Stimulated activated CD4-positive, alpha-beta T cell treated with anti-CD3 and anti-CD28 coated beads, Interleukin-12 subunit alpha, Interleukin-12 subunit beta, amount 100 ng/mL, for 48 hours (primary cell): ENCODE measurements around the gene SSTR5.
"Not testable (repeated sequence)": the region's sequence is repeated elsewhere in the genome, so short reads cannot be mapped to it uniquely, and the experiment has no call there.

Experiments used
- DNase-seq, 3 donors: peaks; one replicate each; pipeline ENCODE4 v3.0.0-alpha.2; 2020; ENCODE audit warnings: low read depth in 2 of 3, low spot score in 1 of 3

Gene SSTR5

GRCh38 chr16:1072526-1073261, at the start of gene SSTR5:
Gene SSTR5 (plus strand): TSS chr16:1072747. CDS start chr16:1078869, 6,122 bp downstream.
- no peak for DNase-seq

- no peak for DNase-seq
Measured at GRCh38 chr16:1024138-1024537, 48.4 kb upstream of the SSTR5 start.

DNA sequence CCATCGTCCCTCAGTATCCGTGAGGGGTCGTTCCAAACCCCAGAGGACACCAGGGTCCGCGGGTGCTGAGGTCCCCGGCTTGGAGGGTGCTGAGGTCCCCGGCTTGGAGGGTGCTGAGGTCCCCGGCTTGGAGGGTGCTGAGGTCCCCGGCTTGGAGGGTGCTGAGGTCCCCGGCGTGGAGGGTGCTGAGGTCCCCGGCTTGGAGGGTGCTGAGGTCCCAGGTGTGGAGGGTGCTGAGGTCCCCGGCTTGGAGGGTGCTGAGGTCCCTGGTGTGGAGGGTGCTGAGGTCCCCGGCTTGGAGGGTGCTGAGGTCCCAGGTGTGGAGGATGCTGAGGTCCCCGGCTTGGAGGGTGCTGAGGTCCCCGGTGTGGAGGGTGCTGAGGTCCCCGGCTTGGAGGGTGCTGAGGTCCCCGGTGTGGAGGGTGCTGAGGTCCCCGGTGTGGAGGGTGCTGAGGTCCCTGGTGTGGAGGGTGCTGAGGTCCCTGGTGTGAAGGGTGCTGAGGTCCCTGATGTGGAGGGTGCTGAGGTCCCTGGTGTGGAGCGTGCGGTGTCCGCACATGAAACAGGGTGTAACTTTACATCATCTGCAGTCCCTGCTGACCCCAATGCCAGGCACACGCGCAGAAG, 47.3 kb upstream of the SSTR5 start:
- not testable (repeated sequence) for DNase-seq

DNA sequence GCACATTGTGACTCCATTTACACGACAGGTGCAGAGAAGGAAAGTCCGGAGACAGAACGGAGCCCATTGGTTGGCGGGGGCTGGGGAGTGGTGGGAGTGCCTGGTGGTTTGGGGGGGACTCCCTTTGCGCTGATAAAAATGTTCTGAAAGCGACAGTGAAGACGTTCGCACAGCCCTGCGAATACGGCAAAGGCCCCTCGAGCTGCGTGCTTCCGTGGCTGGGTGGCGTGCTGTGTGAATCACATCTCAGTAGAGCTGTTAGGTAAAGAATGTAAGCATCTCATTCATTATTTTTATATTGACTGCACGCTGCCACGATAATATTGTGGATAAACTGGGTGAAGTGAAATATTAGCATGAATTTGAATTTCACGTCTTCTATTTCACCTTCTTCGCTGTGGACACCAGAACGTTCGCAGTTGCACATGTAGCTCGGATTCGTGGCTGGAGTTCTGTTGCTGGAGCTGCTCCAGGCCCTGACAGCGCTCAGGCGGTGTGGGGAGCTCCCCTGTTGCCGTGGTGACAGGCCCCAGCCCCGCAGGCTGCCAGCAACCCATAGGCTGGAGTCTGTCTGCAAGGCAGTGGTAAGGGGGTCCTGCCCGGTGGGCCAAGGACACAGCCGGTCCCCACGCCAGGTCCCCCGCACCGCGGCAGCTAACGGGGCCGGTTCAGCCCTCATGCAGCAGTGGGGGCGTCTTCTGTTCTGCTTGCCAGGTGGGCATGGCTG, 46.3 kb upstream of the SSTR5 start:
- DNase-seq, result no peak

GRCh38 chr16:1026784-1027500, 45.6 kb upstream of the SSTR5 start:
- no peak for DNase-seq

DNA sequence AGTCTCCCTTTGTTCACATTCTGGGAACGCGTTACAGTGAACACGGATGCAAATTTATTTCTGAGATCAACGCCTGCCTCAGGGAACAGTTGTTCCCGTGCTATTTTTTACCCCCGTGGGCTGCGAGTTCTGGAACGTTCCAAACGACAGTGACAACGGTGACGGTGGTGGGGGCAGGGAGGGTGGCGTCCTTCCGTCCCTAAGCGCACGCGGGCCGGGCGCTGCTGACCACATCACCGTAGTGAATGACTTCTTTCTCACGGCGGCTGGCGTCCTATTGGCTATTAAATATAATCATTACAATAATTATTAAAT, 45.1 kb upstream of the SSTR5 start:
- no peak for DNase-seq

GRCh38 chr16:1028056-1028455, 44.5 kb upstream of the SSTR5 start:
- DNase-seq, result no peak

DNA sequence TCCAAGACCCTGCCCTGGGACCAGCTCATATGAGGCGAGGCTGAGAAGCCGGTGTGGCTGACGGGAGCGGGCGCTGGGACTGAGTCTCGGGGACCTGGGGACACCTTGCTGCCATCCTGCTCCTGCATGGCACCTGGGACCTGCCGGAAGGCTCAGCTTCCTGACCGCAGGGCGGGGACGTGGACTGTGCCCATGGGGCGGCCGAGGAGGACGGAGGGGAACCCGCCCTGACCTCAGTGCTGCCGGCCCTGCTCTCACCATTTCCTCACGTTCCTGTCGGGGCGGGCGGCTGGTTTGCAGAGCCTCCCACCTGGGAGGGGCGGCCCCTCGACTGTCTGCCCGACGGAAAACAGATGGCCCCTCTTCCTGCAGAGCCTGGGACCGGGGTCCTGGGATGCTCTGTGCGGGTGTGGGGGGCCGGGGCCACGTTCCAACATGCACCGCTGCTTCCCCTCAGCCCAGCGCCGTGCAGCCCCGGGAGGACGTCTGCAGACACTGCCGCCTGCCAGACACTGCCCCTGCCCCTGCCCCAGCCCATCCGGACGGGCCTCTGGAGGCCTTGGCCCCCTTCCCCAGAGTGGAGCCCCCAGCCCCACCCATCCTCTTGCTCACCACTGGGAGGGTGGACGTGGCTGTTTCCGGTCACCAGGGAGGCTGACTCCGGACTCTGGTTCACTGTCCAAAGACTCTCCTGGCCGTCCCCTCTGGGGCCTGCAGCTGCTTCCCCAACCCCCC, 43.9 kb upstream of the SSTR5 start:
- DNase-seq, result no peak

DNA sequence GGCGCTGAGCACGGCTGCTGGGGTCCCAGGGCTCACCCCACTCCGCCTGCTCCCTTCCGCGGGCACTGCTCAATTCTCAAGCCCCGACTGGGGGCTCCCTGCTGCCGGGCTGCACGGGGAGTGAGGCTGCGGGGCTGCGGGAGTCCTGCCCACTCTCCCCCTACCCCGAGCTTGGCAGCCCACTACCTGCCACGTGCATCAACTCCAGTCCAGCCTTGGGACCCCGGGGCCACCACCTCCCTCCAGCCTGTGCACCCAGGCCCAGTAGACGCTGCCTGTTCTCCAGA, 43.3 kb upstream of the SSTR5 start:
- DNase-seq, result no peak

DNA sequence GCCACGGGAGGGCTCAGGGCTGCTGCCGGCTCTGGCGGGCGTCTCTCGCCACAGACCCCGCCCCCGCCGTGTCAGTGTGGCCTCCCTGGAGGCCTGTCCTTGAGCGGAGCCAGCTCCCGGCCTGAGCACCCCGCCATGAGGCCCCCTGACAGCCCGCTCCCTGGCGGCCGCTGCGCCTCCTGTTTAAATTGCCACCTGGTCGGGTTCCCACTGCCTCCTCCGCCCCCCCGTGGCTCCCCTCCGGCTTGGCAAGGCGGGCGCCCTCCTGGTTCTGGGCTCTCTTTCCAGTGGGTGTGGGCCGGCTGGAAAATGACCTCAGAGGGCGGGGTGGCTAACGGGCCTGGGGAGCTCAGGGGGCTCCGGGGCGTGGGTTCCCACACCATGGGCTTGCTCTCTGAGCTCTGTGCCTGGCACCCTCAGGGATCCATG, 42.1 kb upstream of the SSTR5 start:
- no peak for DNase-seq

DNA sequence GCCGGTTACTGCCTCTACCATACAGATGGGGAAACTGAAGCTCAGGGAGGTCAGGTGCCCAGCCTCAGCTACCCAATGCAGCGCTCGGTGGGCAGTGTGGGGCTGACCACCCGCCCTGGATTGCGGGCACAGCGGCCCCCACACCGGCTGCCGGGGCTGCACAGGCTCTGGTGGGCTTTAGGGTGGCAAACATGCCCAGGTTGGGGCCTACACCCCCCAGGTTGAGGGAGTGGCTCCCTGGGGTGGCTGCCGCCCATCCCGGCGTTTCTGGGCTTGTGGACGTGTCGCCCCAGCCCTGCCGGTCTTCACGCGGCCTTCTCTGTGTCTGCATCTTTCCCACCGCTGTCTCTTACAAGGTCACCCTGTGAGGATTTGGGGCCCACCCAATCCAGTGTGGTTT, 40.9 kb upstream of the SSTR5 start:
- DNase-seq, result no peak

GRCh38 chr16:1032607-1033006, 39.9 kb upstream of the SSTR5 start:
- DNase-seq, result no peak

DNA sequence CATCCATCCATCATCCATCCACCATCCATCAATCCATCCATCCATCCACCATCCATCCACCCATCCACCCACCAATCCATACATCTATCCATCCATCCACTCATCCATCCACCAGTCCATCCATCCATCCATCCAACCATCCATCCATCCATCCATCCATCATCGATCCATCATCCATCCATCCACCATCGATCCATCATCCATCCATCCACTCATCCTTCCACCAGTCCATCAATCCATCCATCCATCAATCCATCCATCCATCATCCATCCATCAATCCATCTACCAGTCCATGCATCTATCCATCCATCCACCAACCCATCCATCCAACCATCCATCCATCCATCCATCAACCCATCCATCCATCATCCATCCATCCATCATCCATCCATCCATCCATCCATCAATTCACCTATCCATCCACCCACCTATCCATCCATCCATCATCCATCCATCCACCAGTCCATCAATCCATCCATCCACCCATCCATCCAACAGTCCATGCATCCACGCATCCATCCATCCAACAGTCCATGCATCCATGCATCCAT, 39.3 kb upstream of the SSTR5 start:
- no peak for DNase-seq

GRCh38 chr16:1034230-1035065, 38.1 kb upstream of the SSTR5 start:
- DNase-seq, result no peak

GRCh38 chr16:1035066-1035415, 37.5 kb upstream of the SSTR5 start:
- no peak for DNase-seq

GRCh38 chr16:1036166-1036565, 36.4 kb upstream of the SSTR5 start:
- no peak for DNase-seq

DNA sequence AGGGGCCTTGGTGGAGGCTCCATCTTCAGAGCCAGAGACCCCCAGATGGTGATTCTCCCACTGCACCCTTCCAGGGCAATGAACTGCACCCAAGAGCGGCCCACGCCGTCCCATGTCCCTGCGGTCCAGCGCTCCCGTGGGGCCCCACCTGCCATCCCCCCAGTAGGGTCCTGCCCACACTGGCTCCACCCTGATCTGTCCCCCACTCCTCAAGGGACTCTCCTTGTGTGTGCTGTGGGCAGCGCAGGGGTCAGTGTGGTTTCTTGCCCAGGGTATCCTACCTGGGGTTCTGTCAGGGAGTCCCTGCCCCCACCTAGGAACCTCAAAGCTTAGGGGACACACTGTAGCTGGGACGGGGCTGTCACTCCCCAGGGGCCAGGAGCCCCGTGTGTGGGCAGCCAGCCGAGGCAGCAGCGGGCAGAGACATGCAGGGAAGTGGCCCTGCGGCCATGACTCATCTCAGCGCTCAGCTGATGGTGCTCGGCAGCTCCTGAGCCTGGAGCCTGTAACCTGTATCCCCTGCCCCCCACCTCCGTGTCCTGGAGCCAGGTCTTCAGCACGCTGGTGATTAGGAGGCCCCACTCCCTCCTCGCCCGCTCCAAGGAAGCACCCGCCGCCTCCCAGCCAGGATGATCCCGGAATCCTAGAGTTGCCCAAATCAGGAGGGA, 35.7 kb upstream of the SSTR5 start:
- DNase-seq, result no peak

GRCh38 chr16:1037394-1038257, 34.9 kb upstream of the SSTR5 start:
- DNase-seq, result no peak

DNA sequence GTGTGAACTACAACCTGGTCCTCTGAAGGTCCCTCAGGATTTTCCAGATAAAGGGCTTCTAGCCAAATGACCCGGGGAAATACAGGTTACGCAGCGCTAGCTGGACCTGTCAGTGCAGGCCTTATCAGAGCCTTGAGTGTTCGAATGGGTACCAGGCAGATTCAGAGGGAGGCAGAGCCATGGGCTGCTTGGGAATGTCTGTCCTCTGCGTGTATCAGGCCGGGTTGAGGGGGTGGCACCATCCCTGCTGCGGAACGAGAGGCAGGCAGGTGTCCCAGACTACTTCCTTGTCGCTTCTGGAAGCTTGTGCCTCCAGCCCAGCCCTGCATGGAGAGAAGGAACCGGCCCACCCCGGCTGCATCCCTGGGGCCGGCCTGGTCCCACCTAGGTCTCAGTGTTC, 33.6 kb upstream of the SSTR5 start:
- no peak for DNase-seq
